GM18520 (cell line): ENCODE results near the gene ACAD8.
"Not testable (repeated sequence)": the region's sequence is repeated elsewhere in the genome, so short reads cannot be mapped to it uniquely, and the experiment has no call there.

Experiments used
- ATAC-seq: cut with Tn5 transposase; IDR thresholded peaks from one replicate; pipeline ENCODE4 v1.9.1; 2021; ENCODE audit not compliant: unreplicated experiment

ACAD8 gene

DNA sequence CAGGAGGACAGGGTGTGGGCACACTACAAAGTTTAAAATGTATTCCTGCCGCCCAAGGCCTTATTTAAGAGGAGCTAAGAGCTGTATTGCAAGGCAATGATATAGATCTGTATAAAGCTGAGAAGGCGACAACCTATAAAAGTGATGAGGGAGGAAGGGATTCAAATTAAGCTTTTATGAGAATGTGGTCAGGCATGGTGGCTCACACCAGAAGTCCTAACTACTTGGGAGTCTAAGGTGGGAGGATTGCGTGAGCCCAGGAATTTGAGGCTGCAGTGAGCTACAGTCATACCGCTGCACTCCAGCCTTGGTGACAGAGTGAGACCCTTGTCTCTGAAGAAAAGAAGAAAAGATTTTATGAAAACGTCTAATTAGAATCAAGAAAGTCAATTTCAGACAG is 13.1 kb downstream of the ACAD8 start:
- ATAC-seq = no peak

DNA sequence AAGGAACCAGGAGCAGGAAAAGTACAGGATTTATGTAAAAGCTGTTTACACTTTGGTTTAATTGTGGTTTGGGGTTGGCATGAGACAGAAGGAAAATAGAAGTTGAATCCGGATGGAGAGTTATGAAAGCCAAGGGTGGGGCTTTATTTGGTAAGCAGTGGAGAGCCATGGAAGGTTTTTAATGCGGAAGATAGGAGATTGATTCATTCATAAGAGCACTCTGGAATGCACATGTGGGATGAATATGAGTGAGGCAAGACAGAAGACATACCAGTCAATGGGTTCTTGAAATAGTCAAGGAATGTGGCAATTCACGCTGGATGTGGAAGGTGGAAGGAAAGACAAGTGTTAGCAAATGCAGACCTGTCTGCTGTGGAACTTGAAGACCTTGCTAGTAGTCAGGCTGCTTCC is 13.5 kb downstream of the ACAD8 start:
- no peak for ATAC-seq

DNA sequence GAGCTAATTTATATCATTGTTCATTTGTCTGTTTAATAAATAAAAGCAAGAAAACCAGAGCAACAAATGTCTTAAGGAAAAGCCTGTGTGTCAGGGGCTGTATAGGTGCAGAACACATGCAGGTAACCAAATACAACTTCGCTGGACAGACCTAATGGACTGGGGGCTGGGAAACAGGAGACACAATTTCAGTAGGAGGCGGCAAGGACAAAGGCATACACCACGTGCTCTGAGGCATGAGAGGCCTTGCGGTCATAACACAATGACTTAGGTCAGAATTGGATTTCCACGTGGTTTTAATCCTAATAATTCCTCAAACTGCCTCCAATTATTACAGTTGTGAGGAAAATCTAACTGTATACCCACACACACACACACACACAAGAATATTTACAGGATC is 14.1 kb downstream of the ACAD8 start:
- ATAC-seq = no peak

DNA sequence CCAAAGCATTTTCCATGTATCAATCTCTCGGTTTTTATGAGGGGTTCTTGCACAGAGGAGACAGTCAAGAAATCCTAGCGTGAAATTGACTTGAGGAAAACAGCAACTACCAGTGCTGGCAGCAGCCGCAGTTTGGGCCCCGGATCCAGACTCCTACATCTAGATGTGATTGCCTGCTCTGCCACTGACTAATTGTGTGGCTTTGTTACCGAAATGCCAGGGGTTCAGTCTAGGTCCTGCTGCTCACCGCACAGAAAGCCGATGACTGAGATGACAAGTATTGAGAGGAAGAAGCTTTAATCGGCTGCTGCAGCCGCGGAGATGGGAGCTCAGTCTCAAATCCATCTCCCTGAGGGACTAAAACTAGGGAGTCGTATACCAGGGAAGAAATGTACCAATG is 14.6 kb downstream of the ACAD8 start:
- no peak for ATAC-seq

DNA sequence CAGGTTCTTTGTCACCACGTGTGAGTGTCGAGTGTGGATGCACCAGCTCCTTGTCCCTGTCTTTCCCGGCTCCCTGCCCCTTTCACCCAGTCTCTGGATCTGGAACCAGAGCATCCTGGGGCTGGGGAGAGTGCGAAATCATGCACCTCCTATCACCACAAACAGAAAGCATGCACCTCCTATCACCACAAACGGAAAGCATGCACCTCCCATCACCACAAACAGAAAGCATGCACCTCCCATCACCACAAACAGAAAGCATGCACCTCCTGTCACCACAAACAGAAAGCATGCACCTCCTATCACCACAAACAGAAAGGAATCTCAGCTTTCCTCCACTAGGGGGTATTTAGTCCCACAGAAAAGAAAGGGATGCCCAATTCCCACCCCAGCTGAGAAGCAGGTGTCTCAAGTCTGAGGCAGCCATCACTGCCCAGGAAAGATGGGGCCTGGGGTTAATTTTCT is 16.9 kb downstream of the ACAD8 start:
- ATAC-seq = no peak

DNA sequence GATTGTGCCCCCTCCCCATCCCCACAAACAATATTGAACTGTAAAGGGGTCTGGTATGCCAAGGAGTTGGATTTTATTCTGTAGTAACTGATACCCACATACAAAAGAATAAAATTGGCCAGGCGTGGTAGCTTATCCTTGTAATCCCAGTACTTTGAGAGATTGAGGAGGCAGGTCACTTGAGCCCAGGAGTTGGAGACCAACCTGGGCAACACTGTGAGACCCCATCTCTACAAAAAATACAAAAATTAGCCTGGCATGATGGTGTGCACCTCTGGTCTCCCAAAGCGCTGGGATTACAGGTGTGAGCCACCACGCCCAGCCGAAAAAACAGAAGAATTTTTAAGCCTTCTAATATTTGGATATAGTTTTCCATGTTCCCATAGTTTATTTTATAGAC is 18.6 kb downstream of the ACAD8 start:
- ATAC-seq = no peak

DNA sequence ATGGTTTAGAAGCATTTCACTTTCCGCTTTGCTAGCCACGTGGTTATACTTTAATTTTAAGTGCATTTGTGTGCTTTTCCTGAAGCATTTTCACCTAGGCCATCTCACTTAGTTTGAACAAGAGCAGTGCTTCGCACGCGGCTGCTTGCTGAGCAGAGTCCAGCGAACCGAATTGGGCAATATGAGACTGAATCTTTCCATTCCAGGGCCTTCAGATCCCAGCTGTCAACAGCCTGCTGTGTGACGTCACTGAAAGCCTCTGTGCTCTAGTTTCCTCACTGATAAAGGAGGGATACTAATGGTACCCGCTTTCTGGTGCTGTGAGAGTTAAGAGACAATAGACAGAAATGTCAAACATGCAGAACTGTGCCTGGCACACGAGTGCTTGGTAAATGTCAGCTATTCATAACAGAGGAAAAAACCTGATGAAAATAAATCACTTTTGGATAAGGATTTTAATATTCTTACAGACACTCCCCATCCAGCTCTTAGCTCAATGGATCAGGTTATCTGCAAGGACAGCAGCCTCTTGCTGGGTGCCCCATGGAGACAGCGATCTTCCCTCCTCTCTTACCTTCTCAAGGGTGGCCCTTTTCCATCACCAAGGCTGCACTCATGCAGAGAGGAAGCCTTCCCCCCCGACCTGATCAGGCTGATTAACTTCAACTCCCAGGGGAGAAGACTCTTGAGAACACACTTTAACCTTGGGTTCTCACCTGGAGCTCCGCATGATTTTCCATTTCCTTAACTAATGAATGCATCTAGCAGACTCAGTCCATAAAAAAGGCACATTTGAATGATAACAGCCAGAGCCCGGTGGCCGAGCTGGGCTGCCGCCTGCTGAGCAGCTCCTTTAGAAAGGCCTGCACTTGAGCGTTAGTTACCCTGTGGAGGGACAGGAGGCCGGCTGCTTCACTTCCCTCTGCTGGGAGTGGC is 19.3 kb downstream of the ACAD8 start:
- ATAC-seq = no peak

DNA sequence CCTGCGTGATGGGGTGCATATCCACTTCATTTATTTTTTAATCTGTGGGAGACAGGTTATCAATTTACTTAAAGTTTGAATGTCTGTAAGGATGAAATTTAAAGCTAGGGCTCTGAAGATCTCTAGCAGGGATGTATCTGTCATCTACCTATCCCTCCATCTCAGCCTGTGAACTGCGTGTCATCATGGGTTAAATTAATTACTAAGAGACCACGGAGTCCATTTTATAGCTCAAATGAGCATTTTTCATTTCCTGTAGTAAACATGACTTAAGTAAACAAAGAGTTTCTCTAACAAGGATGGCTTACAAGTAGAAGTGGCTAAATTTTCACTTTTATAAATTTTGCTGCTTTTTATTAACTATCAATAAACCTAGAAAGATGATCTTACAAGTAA is 19.9 kb downstream of the ACAD8 start:
- no peak for ATAC-seq

DNA sequence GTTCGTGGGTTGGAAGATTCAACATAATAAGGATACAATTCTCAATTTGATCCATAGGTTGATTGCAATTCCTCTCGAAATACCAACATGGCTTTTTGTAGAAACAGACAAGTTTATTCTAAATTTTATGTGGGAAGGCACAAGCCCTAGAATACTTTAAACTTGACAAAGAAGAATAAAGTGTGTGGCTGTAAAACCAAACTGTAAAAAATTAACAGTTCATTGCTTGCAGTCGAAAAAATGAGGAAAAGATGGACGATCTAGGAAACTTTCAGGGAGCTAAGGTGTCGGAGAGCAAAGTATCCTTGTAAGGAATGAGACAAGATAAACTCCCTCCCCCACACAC is 21.8 kb downstream of the ACAD8 start:
- no peak for ATAC-seq

DNA sequence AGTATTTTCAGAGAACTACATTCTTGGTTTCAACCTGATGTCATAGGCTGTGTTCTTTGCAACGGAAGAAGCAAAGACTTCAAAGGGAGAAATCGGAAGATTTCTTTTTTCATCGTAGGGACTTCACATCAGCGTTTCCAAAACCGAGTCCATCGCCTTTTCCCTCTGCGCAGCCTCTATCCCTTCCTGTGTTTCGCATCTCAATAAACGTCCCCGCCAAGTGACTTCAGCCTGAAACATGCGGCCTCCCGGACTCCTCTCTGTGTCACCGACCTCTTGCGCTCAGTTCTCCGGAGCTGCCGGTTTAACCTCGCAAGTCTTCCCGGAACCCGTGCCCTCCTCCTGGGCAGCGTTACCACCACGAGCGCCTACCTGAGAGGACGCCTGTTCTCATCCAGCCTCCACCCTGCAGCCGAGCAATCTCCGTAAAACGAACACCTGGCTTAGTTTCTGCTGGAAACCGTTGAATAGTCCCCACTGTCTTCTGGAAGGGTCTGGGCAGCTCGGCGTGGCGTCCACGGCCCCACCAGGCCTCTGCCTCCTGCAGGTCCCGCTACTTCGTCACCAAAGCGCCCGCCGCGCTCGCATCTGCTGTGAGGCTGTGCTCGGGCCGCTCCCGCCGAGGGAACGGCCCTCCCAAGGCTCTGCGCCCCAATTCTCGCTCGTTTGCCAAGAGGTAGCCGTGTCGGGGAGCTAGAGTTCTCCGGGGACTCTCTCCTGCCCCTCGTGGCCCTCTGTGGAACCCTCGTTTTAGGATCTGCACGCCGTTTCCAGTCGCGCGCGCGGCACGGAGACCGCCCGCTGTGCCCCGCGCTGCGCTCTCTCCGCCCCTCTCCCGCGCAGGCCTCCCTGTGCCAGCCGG is 22.4 kb downstream of the ACAD8 start, which contains the start of gene GLB1L3:
GLB1L3 (plus strand) TSS at position 846 of the 862 bp plus-strand sequence. CDS start 362 bp downstream, outside the sequence.
- no peak for ATAC-seq

DNA sequence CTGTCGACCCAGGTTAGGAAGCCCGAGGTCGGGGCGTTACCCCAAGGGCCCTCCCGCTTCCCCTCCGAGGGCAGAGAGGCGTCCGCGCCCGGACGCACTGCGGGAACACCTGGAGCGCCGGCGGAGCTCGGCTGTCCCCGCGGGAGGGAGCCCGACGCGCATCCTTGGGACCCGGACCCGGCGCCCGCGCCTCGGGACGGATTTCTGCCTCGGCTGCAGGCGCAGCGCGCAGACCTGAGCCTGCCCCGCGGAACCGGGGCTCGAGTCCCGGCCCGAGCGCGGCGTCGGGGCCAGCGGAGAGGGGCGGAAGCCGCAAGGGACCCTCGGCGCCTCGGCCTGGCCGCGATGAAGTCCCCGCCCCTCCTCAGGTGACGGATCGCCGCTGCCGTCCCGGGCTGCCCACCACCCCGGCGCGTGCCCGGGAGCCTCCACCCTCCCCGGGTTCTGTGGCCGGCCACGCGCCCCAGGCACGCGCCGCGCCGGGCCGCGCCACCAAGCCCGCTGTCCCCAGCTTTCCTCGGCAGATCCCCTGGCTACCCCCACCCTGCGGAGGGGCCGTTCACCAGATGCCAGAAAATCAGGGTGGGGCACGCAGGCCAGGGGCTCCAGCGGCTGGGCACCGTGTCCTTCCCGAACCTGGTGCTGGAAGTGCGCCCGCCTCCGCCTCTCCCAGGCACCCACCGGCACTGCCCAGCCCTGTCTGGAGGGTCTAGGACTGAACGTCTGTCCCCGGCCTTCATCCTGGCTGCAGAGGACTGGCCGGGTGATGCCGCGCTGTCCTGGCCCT is 23.2 kb downstream of the ACAD8 start:
- ATAC-seq = no peak

DNA sequence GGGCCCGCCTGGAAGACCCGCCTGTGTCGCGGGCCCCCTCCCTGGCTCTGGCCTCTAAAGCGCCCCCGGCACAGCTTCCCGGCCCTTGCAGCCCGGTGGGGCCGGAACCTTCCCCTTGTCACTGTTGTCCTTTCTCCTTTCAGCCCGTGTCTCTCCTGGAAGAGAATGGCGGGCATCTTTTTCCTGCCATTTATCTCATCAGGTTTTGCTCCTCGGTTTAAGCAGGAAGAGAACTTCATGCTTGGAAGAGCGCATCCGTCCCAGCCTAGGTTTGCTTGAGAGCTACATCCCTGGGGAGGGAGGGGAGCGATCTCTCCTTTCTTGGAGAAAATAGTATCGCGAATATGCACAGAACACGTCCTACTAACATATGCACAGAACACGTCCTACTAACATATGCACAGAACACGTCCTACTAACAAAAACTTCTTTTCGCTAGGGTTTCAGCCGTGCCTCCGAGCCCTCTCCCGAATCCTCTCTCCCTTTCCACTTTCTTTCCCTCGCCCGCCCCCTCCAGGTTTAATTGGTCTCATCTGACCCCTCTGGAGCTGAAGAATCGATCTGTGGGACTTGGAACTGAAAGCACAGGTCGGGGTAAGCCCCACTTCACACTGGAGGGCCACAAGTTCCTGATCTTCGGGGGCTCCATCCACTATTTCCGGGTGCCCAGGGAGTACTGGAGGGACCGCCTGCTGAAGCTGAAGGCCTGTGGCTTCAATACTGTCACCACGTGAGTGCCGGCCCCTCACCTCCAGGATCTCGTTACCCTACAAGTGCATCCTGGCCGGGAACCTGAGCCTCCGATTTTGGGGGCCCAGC is 24.0 kb downstream of the ACAD8 start:
- no peak for ATAC-seq

DNA sequence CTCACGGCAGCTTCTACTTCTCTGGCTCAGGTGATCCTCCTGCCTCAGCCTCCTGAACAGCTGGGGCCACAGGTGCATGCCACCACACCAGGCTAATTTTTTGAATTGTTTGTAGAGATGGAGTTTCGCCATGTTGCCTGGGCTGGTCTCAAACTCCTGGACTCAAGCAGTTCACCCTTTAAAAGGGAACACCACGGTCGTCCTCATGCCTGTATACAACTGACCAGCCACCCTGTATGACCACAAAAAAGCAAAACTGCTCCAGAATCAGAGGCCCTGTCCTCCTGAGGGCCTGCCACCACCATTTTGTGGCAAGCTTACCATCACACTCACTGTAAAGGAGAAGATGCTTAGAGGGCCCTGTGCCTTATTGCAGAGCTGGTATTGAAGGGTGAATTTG is 25.0 kb downstream of the ACAD8 start:
- no peak for ATAC-seq

DNA sequence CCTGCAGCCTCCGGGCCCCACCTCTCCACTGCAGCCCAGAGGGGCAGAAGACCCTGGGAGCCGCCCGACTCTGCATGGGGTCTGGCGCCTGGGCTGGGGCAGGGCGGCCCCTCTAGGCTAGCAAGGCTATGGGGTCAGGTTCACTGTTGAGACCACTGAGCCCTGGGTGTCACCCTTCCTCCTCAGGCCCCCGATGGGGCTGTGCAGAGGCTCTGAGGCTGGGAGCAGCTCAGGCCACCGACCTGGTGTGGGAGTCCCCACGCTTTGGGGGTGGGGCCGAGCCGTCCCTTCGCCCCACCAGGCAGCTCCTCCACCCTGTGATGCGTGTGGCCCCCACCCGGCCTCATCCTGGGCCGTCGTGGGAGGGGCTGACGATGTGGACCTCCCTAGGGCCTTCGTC is 28.3 kb downstream of the ACAD8 start:
- ATAC-seq = not testable (repeated sequence)

DNA sequence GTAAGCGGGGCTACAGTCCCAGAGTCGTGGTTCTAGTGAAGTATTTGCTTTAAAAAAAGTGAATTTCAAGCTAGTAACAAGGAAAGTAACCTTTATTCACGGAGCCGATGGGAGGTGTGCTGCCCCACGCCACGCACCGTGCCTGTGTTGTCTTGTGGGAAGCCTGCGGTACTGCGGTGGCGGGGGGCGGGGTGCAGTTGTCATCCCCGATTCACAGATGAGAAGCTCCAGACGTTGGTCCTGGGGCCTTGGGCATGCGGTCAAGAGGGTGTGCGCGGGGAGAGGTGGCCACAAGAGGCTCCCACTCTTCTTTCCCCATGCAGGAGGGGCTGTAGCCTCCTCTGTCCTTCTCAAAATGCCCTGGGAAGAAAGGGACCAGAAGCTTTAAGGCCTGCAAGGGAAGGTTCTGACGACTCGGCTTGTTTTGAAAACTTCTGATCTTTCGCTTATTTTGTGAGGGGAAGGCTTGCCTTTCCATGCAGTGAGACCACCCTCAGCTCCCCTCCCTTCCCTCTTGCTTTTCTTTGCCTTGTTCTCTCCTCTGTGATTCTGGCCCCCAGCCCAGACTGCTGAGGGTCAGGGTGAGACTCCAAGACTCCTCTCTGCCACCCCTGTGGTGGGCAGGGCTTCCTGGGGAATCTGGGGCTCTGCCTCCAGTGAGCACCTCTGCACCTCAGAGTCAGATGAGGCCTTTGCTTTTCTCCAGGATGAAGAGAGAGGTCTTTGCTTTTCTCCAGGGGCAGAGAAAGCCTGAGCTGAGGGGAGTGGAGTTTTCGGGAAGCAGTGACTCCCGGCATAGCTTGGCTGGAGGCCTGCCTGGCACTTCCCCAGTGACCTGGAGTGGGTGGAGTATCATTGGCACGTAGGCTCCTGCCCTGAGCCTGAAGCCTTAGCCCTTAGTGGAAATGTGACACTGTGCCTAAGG is 29.0 kb downstream of the ACAD8 start:
- no peak for ATAC-seq

DNA sequence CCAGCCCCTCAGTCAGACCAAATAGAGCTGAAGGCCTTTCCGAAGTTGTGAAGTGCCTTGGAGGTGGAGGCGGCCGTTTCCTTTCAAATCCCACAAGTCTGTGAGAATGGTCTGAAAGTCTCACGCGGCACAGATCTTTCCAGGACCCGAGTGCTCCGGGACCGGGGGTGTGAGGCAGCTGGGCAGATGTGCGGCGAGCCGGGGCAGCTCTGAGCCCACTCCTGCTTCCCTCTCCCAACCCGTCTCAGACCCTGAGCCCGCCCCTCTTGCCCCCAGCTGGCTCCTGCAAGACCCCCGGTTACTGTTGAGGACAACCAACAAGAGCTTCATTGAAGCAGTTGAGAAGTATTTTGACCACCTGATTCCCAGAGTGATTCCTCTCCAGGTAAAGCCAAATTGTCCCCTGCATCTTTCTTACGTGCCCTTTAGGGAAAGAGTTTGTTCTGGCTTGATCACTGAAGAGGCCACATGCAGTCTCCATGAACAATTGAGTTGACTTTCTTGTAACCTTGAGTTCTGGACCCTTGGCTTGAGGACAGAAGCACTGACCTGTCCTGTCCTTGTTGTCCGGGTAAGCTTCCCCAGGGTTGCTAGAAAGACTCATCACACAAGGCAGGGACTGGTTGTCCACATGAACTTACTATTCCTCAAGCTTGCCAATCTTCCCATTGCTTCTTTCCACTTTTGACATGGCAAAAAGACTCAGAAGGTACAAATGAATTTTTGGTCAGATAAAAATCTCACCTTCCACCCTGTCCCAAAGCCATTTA is 30.3 kb downstream of the ACAD8 start:
- no peak for ATAC-seq

DNA sequence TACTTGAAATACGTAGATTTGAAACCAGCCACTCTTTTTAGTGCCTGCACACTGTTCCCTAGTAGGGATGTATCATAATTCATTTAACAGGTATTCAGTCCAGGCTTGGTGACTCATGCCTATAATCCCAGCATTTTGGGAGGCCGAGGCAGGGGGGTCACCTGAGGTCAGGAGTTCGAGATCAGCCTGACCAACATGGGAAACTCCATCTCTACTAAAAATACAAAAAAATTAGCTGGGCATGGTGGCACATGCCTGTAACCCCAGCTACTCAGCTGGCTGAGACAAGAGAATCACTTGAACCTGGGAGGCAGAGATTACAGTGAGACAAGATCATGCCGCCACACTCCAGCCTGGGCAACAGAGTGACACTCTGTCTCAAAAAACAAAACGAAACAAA is 31.0 kb downstream of the ACAD8 start:
- ATAC-seq = not testable (repeated sequence)

DNA sequence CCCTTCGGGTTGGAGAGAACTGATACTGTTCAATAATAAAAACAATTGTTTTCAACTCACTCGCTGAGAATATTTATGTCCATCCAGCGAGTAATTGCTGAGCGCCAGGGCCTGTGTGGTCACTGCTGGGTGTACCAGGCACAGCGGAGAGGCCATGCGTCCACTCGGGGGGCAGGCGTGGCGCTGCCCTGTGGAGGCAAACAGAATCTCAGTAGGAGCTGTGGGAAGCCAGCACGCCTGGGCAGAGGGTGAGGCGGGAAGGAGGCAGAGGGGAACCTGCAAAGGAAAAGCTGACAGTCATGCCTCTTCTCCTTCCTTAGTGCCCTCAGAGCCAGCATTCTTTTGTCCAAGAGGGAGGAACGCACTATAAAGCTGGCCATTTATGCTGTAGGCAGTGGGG is 34.2 kb downstream of the ACAD8 start:
- ATAC-seq = no peak
